H9 (cell line): Measurements from ENCODE around the gene S100A2. TPM values are rescaled to one million over a fixed set of nuclear protein-coding genes. Genes with fewer than 3 reads are reported as not detected.

Experiments
- DNase-seq: peaks from one replicate; pipeline ENCODE4 v3.0.0-alpha.2; 2017
- H2AFZ ChIP-seq: one replicate; pipeline ENCODE4 v1.6.1; 2013; ENCODE audit warnings: mild to moderate bottlenecking, low read length, control low read depth, moderate library complexity
- H2AK5ac ChIP-seq: 2 replicates; pipeline ENCODE4 v1.6.1; 2013; ENCODE audit warnings: low read length, control low read depth, mixed read lengths; ENCODE audit not compliant: insufficient read length
- H2BK120ac ChIP-seq: one replicate; pipeline ENCODE4 v1.6.1; 2013; ENCODE audit warnings: low read depth, mild to moderate bottlenecking, low read length, control low read depth, inconsistent platforms; ENCODE audit not compliant: poor library complexity, severe bottlenecking
- H2BK12ac ChIP-seq: 2 replicates; pipeline ENCODE4 v1.6.1; 2013; ENCODE audit warnings: low read length, control low read depth, mixed read lengths, low read depth; ENCODE audit not compliant: insufficient read length
- H2BK15ac ChIP-seq: 2 replicates; pipeline ENCODE4 v1.6.1; 2013; ENCODE audit warnings: low read depth, low read length, control low read depth
- H2BK20ac ChIP-seq: one replicate; pipeline ENCODE4 v1.6.1; 2013; ENCODE audit warnings: low read depth, mild to moderate bottlenecking, low read length, control low read depth, inconsistent platforms; ENCODE audit not compliant: poor library complexity, severe bottlenecking
- H2BK5ac ChIP-seq: 2 replicates; pipeline ENCODE4 v1.6.1; 2013; ENCODE audit warnings: low read length, control low read depth, mixed read lengths; ENCODE audit not compliant: insufficient read length
- H3K14ac ChIP-seq: 2 replicates; pipeline ENCODE4 v1.6.1; 2013; ENCODE audit warnings: low read length, control low read depth; ENCODE audit not compliant: insufficient read depth
- H3K18ac ChIP-seq: 2 replicates; pipeline ENCODE4 v1.6.1; 2013; ENCODE audit warnings: low read depth, mild to moderate bottlenecking, mixed read lengths, low read length, control low read depth; ENCODE audit not compliant: insufficient read length
- H3K23ac ChIP-seq: 2 replicates; pipeline ENCODE4 v1.6.1; 2013; ENCODE audit warnings: low read length, control low read depth, mixed read lengths, low read depth; ENCODE audit not compliant: insufficient read length
- H3K23me2 ChIP-seq: 2 replicates; pipeline ENCODE4 v1.6.1; 2013; ENCODE audit warnings: low read depth, mild to moderate bottlenecking, mixed read lengths, low read length, control low read depth; ENCODE audit not compliant: insufficient read length, poor library complexity, severe bottlenecking
- H3K27ac ChIP-seq: 2 replicates; pipeline ENCODE4 v1.5.1; 2013; ENCODE audit warnings: low read length, control low read depth, mixed read lengths, low read depth; ENCODE audit not compliant: insufficient read length
- H3K27me3 ChIP-seq: 2 replicates; pipeline ENCODE4 v1.6.1; 2013; ENCODE audit warnings: low read length, control low read depth, inconsistent platforms; ENCODE audit not compliant: insufficient read depth
- H3K4ac ChIP-seq: 2 replicates; pipeline ENCODE4 v1.6.1; 2013; ENCODE audit warnings: low read depth, mild to moderate bottlenecking, control low read depth, inconsistent platforms, low read length, moderate library complexity
- H3K4me1 ChIP-seq: 2 replicates; pipeline ENCODE4 v1.6.1; 2013; ENCODE audit warnings: low read length, control low read depth, inconsistent platforms; ENCODE audit not compliant: insufficient read depth
- H3K4me2 ChIP-seq: 2 replicates; pipeline ENCODE4 v1.6.1; 2013; ENCODE audit warnings: low read length, control low read depth, mixed read lengths; ENCODE audit not compliant: insufficient read length, insufficient read depth
- H3K56ac ChIP-seq: 2 replicates; pipeline ENCODE4 v1.6.1; 2013; ENCODE audit warnings: low read depth, mild to moderate bottlenecking, mixed read lengths, low read length, control low read depth; ENCODE audit not compliant: insufficient read length
- H3K79me1 ChIP-seq: 2 replicates; pipeline ENCODE4 v1.6.1; 2013; ENCODE audit warnings: low read depth, mild to moderate bottlenecking, moderate library complexity, low read length, control low read depth, inconsistent platforms; ENCODE audit not compliant: insufficient read depth, poor library complexity, severe bottlenecking
- H3K79me2 ChIP-seq: 2 replicates; pipeline ENCODE4 v1.6.1; 2013; ENCODE audit warnings: low read length, control low read depth, inconsistent platforms; ENCODE audit not compliant: insufficient read depth
- H3K9ac ChIP-seq: 2 replicates; pipeline ENCODE4 v1.6.1; 2013; ENCODE audit warnings: low read length, control low read depth, mixed read lengths; ENCODE audit not compliant: insufficient read length; ENCODE audit errors: extremely low read depth
- H3K9me3 ChIP-seq: one replicate; pipeline ENCODE4 v1.6.1; 2013; ENCODE audit warnings: low read depth, low read length, inconsistent platforms; ENCODE audit not compliant: control insufficient read depth
- H3T11ph ChIP-seq: one replicate; pipeline ENCODE4 v1.6.1; 2013; ENCODE audit warnings: mild to moderate bottlenecking, low read length, control low read depth, inconsistent platforms
- H4K20me1 ChIP-seq: one replicate; pipeline ENCODE4 v1.6.1; 2013; ENCODE audit not compliant: control insufficient read depth, insufficient read length, insufficient read depth
- H4K5ac ChIP-seq: 2 replicates; pipeline ENCODE4 v1.6.1; 2013; ENCODE audit warnings: low read depth, mild to moderate bottlenecking, mixed read lengths, low read length, control low read depth; ENCODE audit not compliant: insufficient read length
- H4K8ac ChIP-seq: replicated peaks from 2 replicates; pipeline ENCODE4 v1.6.1; 2013; ENCODE audit warnings: low read length, control low read depth, mixed read lengths, low read depth; ENCODE audit not compliant: insufficient read length
- H4K91ac ChIP-seq: 2 replicates; pipeline ENCODE4 v1.6.1; 2013; ENCODE audit warnings: low read depth, mild to moderate bottlenecking, moderate library complexity, mixed read lengths, low read length, control low read depth; ENCODE audit not compliant: insufficient read length
- H3K27ac Mint-ChIP-seq, 3 experiments: 2 replicates in 2 of 3; 3 replicates in 1 of 3; pipeline ENCODE4 v1.8.0; 2020 to 2021; ENCODE audit warnings: mixed read lengths in 3 of 3, mild to moderate bottlenecking in 1 of 3, moderate library complexity in 1 of 3
- H3K27me3 Mint-ChIP-seq: 2 replicates; pipeline ENCODE4 v1.8.0; 2021; ENCODE audit warnings: low read depth, mild to moderate bottlenecking, moderate library complexity, mixed read lengths
- H3K36me3 Mint-ChIP-seq, 3 experiments: 2 replicates in 2 of 3; 3 replicates in 1 of 3; pipeline ENCODE4 v1.8.0; 2020 to 2021; ENCODE audit warnings: low read depth in 3 of 3, mixed read lengths in 3 of 3; ENCODE audit not compliant: insufficient read depth in 1 of 3
- H3K4me1 Mint-ChIP-seq, 2 experiments: 2 replicates each; pipeline ENCODE4 v1.8.0; 2020; ENCODE audit warnings: mixed read lengths in 2 of 2
- H3K4me3 Mint-ChIP-seq, 2 experiments: 2 replicates in 1 of 2; 3 replicates in 1 of 2; pipeline ENCODE4 v1.8.0; 2020 to 2021; ENCODE audit warnings: mild to moderate bottlenecking in 2 of 2, mixed read lengths in 2 of 2, moderate library complexity in 1 of 2
- H3K9me3 Mint-ChIP-seq, 2 experiments: 2 replicates in 1 of 2; 3 replicates in 1 of 2; pipeline ENCODE4 v1.8.0; 2020; ENCODE audit warnings: mild to moderate bottlenecking in 2 of 2, mixed read lengths in 2 of 2, moderate library complexity in 1 of 2
- CTCF ChIP-seq: fragments of 200-600 bp; sonication (generic); conservative IDR thresholded peaks from 3 replicates; pipeline ENCODE4 v1.8.0; 2021; ENCODE audit warnings: antibody characterized with exemption, mild to moderate bottlenecking
- WGBS: extraction: QIAGEN DNeasy Blood & Tissue Kit; methylation state at CpG from one replicate; pipeline ENCODE4 v1.1.7; 2013; ENCODE audit warnings: missing lambda C conversion rate, low lambda C conversion rate, mixed read lengths; ENCODE audit not compliant: insufficient read length; ENCODE audit errors: extremely low coverage; 5-methylcytosine and 5-hydroxymethylcytosine counted together
- total RNA-seq: library from RNA; stranded (reverse); gene quantifications from 2 replicates; pipeline ENCODE4 v1.2.1, GENCODE V29; 2021

S100A2 gene
- total RNA-seq, 1 experiment from 2014 or later: 0.57 TPM

GRCh38 chr1:153547560-153548551, 17.8 kb downstream of the S100A2 start:
- Histone ChIP-seq H2BK5ac (no peak overlapping the region), H3K4me2 (no peak overlapping the region), H3K56ac (no peak overlapping the region), H3K79me1 (no peaks in the 10 kb centered on the region), H2BK120ac (no peak overlapping the region), H3K23ac (no peak overlapping the region), H3K79me2 (no peaks in the 10 kb centered on the region), H3K18ac (no peak overlapping the region), H4K5ac (no peak overlapping the region), H3K9ac (no peak overlapping the region), H2AFZ (no peak overlapping the region), H3K27ac (no peak overlapping the region), H3K14ac (no peak overlapping the region), H3K23me2 (no peaks in the 10 kb centered on the region), H4K91ac (no peak overlapping the region), H2BK20ac (no peak overlapping the region), H4K8ac (no peak overlapping the region), H2BK15ac (no peak overlapping the region), H2BK12ac (no peak overlapping the region), H4K20me1 (no peaks in the 10 kb centered on the region), H3K4ac (no peak overlapping the region), H3K9me3 (no peaks in the 10 kb centered on the region), H3T11ph (no peak overlapping the region), H3K27me3 (no peaks in the 10 kb centered on the region), H3K4me1 (peaks cover 6% of the 10 kb centered on the region; the same call in 1 of the 2 replicates), H2AK5ac (no peak overlapping the region)
- Mint-ChIP-seq H3K9me3 (no peaks in the 10 kb centered on the region), H3K27me3 (peaks cover 1% of the 10 kb centered on the region), H3K4me3 (no peak overlapping the region; a peak in 1 of 5 replicates), H3K4me1 (peaks cover 54 to 66% of the 10 kb centered on the region in 2 experiments), H3K36me3 (no peaks in the 10 kb centered on the region; a peak in 1 of 7 replicates), H3K27ac (peak overlapping the region in 1 of 3 experiments; percentile 83; a peak in 1 of 7 replicates)
- peak; percentile 28 for DNase-seq
- TF ChIP-seq CTCF: no peak
- no CpG with 5 or more reads among the region's 19 CpGs for WGBS
